Common myeloid progenitor, CD34-positive (primary cell): ENCODE measurements around the gene CAAP1.

Source experiments
- CTCF ChIA-PET: fragments of 350-600 bp; sonication (Branson Sonifier 250); formaldehyde crosslinking; loops from one replicate; lab custom pipeline; 2021; ENCODE audit warnings: antibody characterized with exemption; lab: Charles Lee
- POLR2A ChIA-PET: fragments of 350-600 bp; sonication (Branson Sonifier 250); formaldehyde crosslinking; loops from one replicate; lab custom pipeline; 2021; ENCODE audit warnings: antibody characterized with exemption; lab: Charles Lee
- DNase-seq, 3 donors: peaks; one replicate each; pipeline versions ENCODE4 v3.0.0 to v3.0.0-alpha.2; 2013
- H3K27ac ChIP-seq, 2 experiments: 1 replicate in 1 of 2; 2 replicates in 1 of 2; pipeline ENCODE4 v1.7.0; 2013; ENCODE audit warnings: inconsistent platforms in 2 of 2, low read length in 2 of 2, mild to moderate bottlenecking in 2 of 2, low read depth in 1 of 2, moderate library complexity in 1 of 2; ENCODE audit not compliant: severe bottlenecking in 2 of 2, insufficient read depth in 1 of 2, poor library complexity in 1 of 2
- H3K27me3 ChIP-seq, 5 experiments: replicated peaks in 2 of 5; 1 replicate in 3 of 5; 2 replicates in 2 of 5; pipeline versions ENCODE4 v1.6.1 to v1.7.0; 2013; ENCODE audit warnings: low read length in 4 of 5, mild to moderate bottlenecking in 2 of 5, moderate library complexity in 2 of 5, inconsistent platforms in 1 of 5; ENCODE audit not compliant: insufficient read depth in 5 of 5, control insufficient read depth in 4 of 5
- H3K36me3 ChIP-seq, 4 experiments: 1 replicate in 2 of 4; 2 replicates in 2 of 4; pipeline versions ENCODE4 v1.6.1 to v1.7.0; 2013; ENCODE audit warnings: low read length in 3 of 4, control low read depth in 1 of 4, mild to moderate bottlenecking in 1 of 4; ENCODE audit not compliant: control insufficient read depth in 4 of 4, insufficient read depth in 4 of 4
- H3K4me1 ChIP-seq, 4 experiments: 1 replicate in 3 of 4; 2 replicates in 1 of 4; pipeline versions ENCODE4 v1.6.1 to v1.7.1; 2013; ENCODE audit warnings: low read length in 3 of 4, mild to moderate bottlenecking in 3 of 4, control low read depth in 1 of 4, inconsistent platforms in 1 of 4, moderate library complexity in 1 of 4; ENCODE audit not compliant: control insufficient read depth in 4 of 4, insufficient read depth in 4 of 4; ENCODE audit errors: control extremely low read depth in 1 of 4
- H3K4me3 ChIP-seq, 7 experiments: 1 replicate in 4 of 7; 2 replicates in 3 of 7; pipeline versions ENCODE4 v1.5.1 to v1.7.0; 2013; ENCODE audit warnings: mild to moderate bottlenecking in 7 of 7, low read length in 6 of 7, moderate library complexity in 6 of 7, inconsistent platforms in 2 of 7, low read depth in 2 of 7, control low read depth in 1 of 7; ENCODE audit not compliant: insufficient read depth in 4 of 7, control insufficient read depth in 1 of 7; ENCODE audit errors: extremely low read depth in 1 of 7
- H3K9me3 ChIP-seq, 5 experiments: 1 replicate in 4 of 5; 2 replicates in 1 of 5; pipeline versions ENCODE4 v1.6.1 to v1.7.1; 2013; ENCODE audit warnings: low read length in 4 of 5, mild to moderate bottlenecking in 2 of 5, inconsistent platforms in 1 of 5, low read depth in 1 of 5, moderate library complexity in 1 of 5; ENCODE audit not compliant: control insufficient read depth in 4 of 5, insufficient read depth in 2 of 5; ENCODE audit errors: control extremely low read depth in 1 of 5
- WGBS: methylation state at CpG from one replicate; pipeline ENCODE4 v1.1.5; 2013; ENCODE audit not compliant: insufficient coverage; 5-methylcytosine and 5-hydroxymethylcytosine counted together

The CAAP1 gene

GRCh38 chr9:26925609-26926008 lies 33.0 kb upstream of the CAAP1 start:
- ChIA-PET POLR2A (no interaction called here), CTCF (interaction anchor here (0.8 kb wide), 1 partner anchor 10 kb away, joined by 3 read pairs; no protein-coding TSS in a partner anchor)
- Histone ChIP-seq H3K36me3 (peaks cover 25 to 59% (median 44%) of the 10 kb centered on the region in 4 experiments), H3K4me1 (no peaks in the 10 kb centered on the region), H3K27ac (no peak overlapping the region), H3K4me3 (no peak overlapping the region), H3K9me3 (no peaks in the 10 kb centered on the region), H3K27me3 (no peaks in the 10 kb centered on the region)
- no CpG with 5 or more reads among the region's 4 CpGs for WGBS
- DNase-seq: no peak

GRCh38 chr9:26919698-26920097 lies 27.1 kb upstream of the CAAP1 start:
- CTCF ChIA-PET: interaction anchor here (0.7 kb wide), 1 partner anchor 9 kb away, joined by 5 read pairs; no protein-coding TSS in a partner anchor
- no peak for DNase-seq

GRCh38 chr9:26913138-26913668 lies 20.6 kb upstream of the CAAP1 start:
- Histone ChIP-seq H3K4me1 (no peaks in the 10 kb centered on the region), H3K4me3 (no peak overlapping the region), H3K9me3 (no peaks in the 10 kb centered on the region), H3K36me3 (peaks cover 16 to 40% (median 29%) of the 10 kb centered on the region in 4 experiments), H3K27ac (no peak overlapping the region), H3K27me3 (no peaks in the 10 kb centered on the region)
- POLR2A ChIA-PET: interaction anchor here (0.6 kb wide), 1 partner anchor 16 kb away, joined by 4 read pairs; no protein-coding TSS in a partner anchor
- CTCF ChIA-PET: interaction anchor here (0.7 to 1.6 kb wide), 3 partner anchors 11 to 34 kb away, joined by 3 read pairs; partner anchors contain the start of gene PLAA
- WGBS: 100% methylated on average over 2 of the region's 2 CpGs
- DNase-seq: no peak

More at GRCh38 chr9:26919698-26920097, 27.1 kb upstream of the CAAP1 start:
- no peak overlapping the region for H3K27ac ChIP-seq
- H3K4me1 ChIP-seq: no peaks in the 10 kb centered on the region
- no peaks in the 10 kb centered on the region for H3K9me3 ChIP-seq
- POLR2A ChIA-PET: no interaction called here
- WGBS: 89% methylated on average over 1 of the region's 1 CpG
- H3K4me3 ChIP-seq: no peak overlapping the region
- H3K27me3 ChIP-seq: no peaks in the 10 kb centered on the region
- peaks cover 25 to 83% (median 54%) of the 10 kb centered on the region in 4 experiments for H3K36me3 ChIP-seq

GRCh38 chr9:26904671-26905070 lies 12.1 kb upstream of the CAAP1 start:
- no peak overlapping the region for H3K4me3 ChIP-seq
- H3K4me1 ChIP-seq: no peaks in the 10 kb centered on the region
- DNase-seq: no peak
- WGBS: no CpG with 5 or more reads among the region's 1 CpG
- no peak overlapping the region for H3K27ac ChIP-seq
- ChIA-PET CTCF (no interaction called here), POLR2A (no interaction called here)
- H3K27me3 ChIP-seq: no peaks in the 10 kb centered on the region
- H3K9me3 ChIP-seq: no peaks in the 10 kb centered on the region
- H3K36me3 ChIP-seq: peaks cover 11 to 29% (median 19%) of the 10 kb centered on the region in 4 experiments

- Histone ChIP-seq H3K27me3 (no peaks in the 10 kb centered on the region), H3K4me1 (no peaks in the 10 kb centered on the region), H3K36me3 (peaks cover 11 to 27% (median 19%) of the 10 kb centered on the region in 4 experiments), H3K4me3 (no peak overlapping the region), H3K27ac (no peak overlapping the region), H3K9me3 (no peaks in the 10 kb centered on the region)
- POLR2A ChIA-PET: no interaction called here
- DNase-seq: no peak
- WGBS: 72% methylated on average over 3 of the region's 3 CpGs
- CTCF ChIA-PET: no interaction called here
Observed at GRCh38 chr9:26904070-26904469, 11.5 kb upstream of the CAAP1 start.

GRCh38 chr9:26893030-26893676 lies 551 bp upstream of the CAAP1 start:
- Histone ChIP-seq H3K4me1 (peaks cover 5 to 31% (median 17%) of the 10 kb centered on the region in 4 experiments), H3K36me3 (no peaks in the 10 kb centered on the region), H3K4me3 (peak overlapping the region in 6 of 7 experiments; percentile 89 to 100 (median 98)), H3K27ac (peak overlapping the region; percentile 90 to 95), H3K27me3 (no peaks in the 10 kb centered on the region), H3K9me3 (peaks cover 0 to 6% (median 2%) of the 10 kb centered on the region in 5 experiments)
- DNase-seq: peak in 1 of 3 donors; percentile 2
- 44% methylated on average over 4 of the region's 7 CpGs for WGBS
- ChIA-PET CTCF (interaction anchor here (0.5 to 1.4 kb wide), 3 partner anchors 68 to 706 kb away, joined by 3 to 4 read pairs (median 3); no protein-coding TSS in a partner anchor), POLR2A (interaction anchor here (1.3 kb wide), 1 partner anchor 54 kb away, joined by 3 read pairs; the partner anchor contains the start of gene PLAA)
